Measurements from ENCODE around the gene LEFTY1. TPM values are rescaled to one million over a fixed set of nuclear protein-coding genes. Genes with fewer than 3 reads are reported as not detected.
A peak's percentile ranks its signal among the peaks of the same experiment; 100 is the strongest.
"Not testable (repeated sequence)": the region's sequence is repeated elsewhere in the genome, so short reads cannot be mapped to it uniquely, and the experiment has no call there.

The LEFTY1 gene
- total and polyA plus RNA-seq, 5 donors from 2014 or later = 0.13 to 0.39 (median 0.17) TPM; not detected in 2

- not testable (repeated sequence) for H3K4me3 Mint-ChIP-seq; H3K27ac ChIP-seq (ENCODE audit: insufficient read depth, low read length, poor library complexity, severe bottlenecking); H3K4me1 ChIP-seq (ENCODE audit: control insufficient read depth, insufficient read depth, low read length, poor library complexity, severe bottlenecking); H3K9me3 Mint-ChIP-seq; DNase-seq; H3K36me3 Mint-ChIP-seq; H3K27me3 Mint-ChIP-seq; H3K36me3 ChIP-seq (ENCODE audit: control insufficient read depth, insufficient read depth, low read length); H3K9me3 ChIP-seq (ENCODE audit: control insufficient read depth in 2 of 2, low read length in 2 of 2); H3K4me3 ChIP-seq (ENCODE audit: low read depth, low read length); H3K27me3 ChIP-seq (ENCODE audit: control insufficient read depth, insufficient read depth, low read length); ATAC-seq (ENCODE audit: low read depth in 2 of 2)
- Mint-ChIP-seq H3K4me1 (peaks cover 0 to 18% (median 12%) of the 10 kb centered on the region in 4 donors), H3K27ac (peak overlapping the region in 2 of 3 donors; percentile 29 to 49)
Observed at GRCh38 chr1:225836296-225836695, 52.6 kb downstream of the LEFTY1 start.

Other genes with a start within 250 kb of the LEFTY1 start
- not detected for gene ENAH, start 236.0 kb downstream of the LEFTY1 start, total RNA-seq
- gene ENAH, start 236.0 kb downstream of the LEFTY1 start, polyA plus RNA-seq = under 1 TPM in 2 of 4 donors, not detected in 2; 0.03 to 0.13 TPM
- gene SRP9, start 111.3 kb downstream of the LEFTY1 start, total RNA-seq = 76.7 TPM
- 100 to 1,000 TPM; 292 to 367 (median 345) TPM for gene SRP9, start 111.3 kb downstream of the LEFTY1 start, polyA plus RNA-seq
- gene EPHX1, start 79.0 kb downstream of the LEFTY1 start, total RNA-seq = 0.62 TPM
- gene EPHX1, start 79.0 kb downstream of the LEFTY1 start, polyA plus RNA-seq = under 1 TPM in 3 of 4 donors, not detected in 1; 0.11 to 0.52 (median 0.38) TPM
- 454 TPM for gene TMEM63A, start 6.8 kb downstream of the LEFTY1 start, total RNA-seq
- gene TMEM63A, start 6.8 kb downstream of the LEFTY1 start, polyA plus RNA-seq = 10 to 100 TPM; 66.9 to 72.2 (median 69.3) TPM
- 51.6 TPM for gene PYCR2, start 35.1 kb upstream of the LEFTY1 start, total RNA-seq
- 10 to 100 TPM; 56.7 to 74.6 (median 67.7) TPM for gene PYCR2, start 35.1 kb upstream of the LEFTY1 start, polyA plus RNA-seq
- not detected for gene LEFTY2, start 52.1 kb upstream of the LEFTY1 start, total RNA-seq
- not detected for gene LEFTY2, start 52.1 kb upstream of the LEFTY1 start, polyA plus RNA-seq
- 38.1 TPM for gene SDE2, start 110.2 kb upstream of the LEFTY1 start, total RNA-seq
- 10 to 100 TPM in 2 of 4 donors, 1 to 10 TPM in 2; 5.9 to 11.6 (median 9.7) TPM for gene SDE2, start 110.2 kb upstream of the LEFTY1 start, polyA plus RNA-seq
- 408 TPM for gene H3-3A, start 173.6 kb upstream of the LEFTY1 start, total RNA-seq
- 1,000 to 10,000 TPM in 2 of 4 donors, 100 to 1,000 TPM in 2; 858 to 1,137 (median 1,025) TPM for gene H3-3A, start 173.6 kb upstream of the LEFTY1 start, polyA plus RNA-seq